ENCODE measurements around the gene GPR42.

The GPR42 gene

DNA sequence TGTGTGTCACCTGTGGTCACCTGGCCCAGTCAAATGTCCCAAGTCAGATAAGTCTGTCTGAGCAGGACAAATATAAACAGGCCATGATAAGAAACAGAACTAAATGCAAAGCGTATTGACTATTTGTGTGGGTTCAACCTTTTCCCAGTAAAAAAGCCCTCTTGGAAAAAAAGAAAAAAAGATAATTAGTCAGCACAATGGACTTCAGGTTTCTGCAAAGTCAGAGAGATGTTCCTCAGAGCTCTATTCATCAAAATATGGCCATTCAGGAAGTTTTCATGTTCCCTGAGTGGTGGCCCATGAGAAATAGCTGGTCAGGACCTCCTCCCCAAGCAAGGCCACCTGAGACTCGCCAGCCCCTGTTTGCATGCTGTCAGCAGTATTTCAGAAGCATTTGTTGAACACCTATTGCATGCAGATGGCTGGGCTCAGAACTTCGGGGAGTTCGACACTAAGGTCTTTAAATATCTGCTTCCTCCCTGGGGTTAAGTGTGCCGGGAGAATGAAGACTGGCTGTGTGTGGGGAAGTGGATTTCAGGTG is 9.9 kb upstream of the GPR42 start:
- Histone ChIP-seq H3K27me3 (ENCODE audit: insufficient read depth, low read depth) (peaks cover 4% of the 10 kb centered on the region; the same call in 1 of the 2 replicates), H3K4me3 (IDR thresholded peaks at IDR 0.05; ENCODE audit: insufficient read depth, low read depth, low read length) (no peak overlapping the region), H3K9ac (no peak overlapping the region), H2AFZ (ENCODE audit: low read depth) (no peak overlapping the region), H3K79me2 (ENCODE audit: insufficient read depth, low read depth) (no peaks in the 10 kb centered on the region), H4K20me1 (ENCODE audit: insufficient read depth) (no peaks in the 10 kb centered on the region), H3K4me1 (ENCODE audit: low read depth, poor library complexity, severe bottlenecking) (no peaks in the 10 kb centered on the region), H3K36me3 (ENCODE audit: insufficient read depth) (no peaks in the 10 kb centered on the region), H3K4me2 (no peak overlapping the region), H3K27ac (no peak overlapping the region)
- TF ChIP-seq, protein P1, sequence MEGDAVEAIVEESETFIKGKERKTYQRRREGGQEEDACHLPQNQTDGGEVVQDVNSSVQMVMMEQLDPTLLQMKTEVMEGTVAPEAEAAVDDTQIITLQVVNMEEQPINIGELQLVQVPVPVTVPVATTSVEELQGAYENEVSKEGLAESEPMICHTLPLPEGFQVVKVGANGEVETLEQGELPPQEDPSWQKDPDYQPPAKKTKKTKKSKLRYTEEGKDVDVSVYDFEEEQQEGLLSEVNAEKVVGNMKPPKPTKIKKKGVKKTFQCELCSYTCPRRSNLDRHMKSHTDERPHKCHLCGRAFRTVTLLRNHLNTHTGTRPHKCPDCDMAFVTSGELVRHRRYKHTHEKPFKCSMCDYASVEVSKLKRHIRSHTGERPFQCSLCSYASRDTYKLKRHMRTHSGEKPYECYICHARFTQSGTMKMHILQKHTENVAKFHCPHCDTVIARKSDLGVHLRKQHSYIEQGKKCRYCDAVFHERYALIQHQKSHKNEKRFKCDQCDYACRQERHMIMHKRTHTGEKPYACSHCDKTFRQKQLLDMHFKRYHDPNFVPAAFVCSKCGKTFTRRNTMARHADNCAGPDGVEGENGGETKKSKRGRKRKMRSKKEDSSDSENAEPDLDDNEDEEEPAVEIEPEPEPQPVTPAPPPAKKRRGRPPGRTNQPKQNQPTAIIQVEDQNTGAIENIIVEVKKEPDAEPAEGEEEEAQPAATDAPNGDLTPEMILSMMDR (conservative IDR thresholded peaks at IDR 0.05; ENCODE audit: low read depth, low read length) = no peak

DNA sequence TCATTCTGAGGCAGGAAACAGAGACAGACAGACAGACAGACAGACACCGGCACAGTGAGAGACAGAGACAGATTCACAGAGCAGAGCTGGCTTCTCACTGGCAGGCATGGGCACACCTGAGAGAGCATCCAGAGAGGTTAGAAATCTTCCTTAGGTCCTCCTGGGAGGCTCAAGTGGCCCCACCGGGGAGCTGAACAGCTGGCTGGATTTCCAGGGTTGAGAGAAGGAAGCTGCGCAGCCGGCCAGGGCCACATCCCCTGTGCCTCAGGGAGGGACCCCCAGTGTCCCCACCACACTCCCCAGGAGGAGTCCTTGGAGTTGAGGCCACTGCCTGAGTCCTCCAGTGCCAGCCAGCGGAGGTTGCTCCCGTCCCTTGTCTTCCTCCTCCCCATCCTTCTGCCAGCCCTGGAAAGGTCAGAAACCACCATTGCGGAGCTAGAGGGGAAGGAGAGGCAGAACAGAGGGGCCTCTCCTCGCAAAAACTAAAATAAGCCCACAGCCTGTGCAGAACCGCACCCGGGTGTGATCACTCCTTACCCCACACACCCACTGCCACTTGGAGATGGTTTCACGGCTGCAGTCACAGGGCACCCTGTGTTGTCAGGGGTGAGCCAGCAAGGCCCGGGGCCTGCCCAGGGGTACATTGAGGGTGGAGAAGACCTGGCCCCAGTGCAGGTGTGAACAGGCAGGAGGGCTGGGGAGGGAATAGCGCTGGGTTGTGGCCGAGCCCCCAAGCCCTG is 8.4 kb upstream of the GPR42 start:
- H3K4me2 ChIP-seq = no peak overlapping the region
- peaks cover 4% of the 10 kb centered on the region; the same call in 1 of the 2 replicates for H3K27me3 ChIP-seq (ENCODE audit: insufficient read depth, low read depth)
- no peaks in the 10 kb centered on the region for H3K4me1 ChIP-seq (ENCODE audit: low read depth, poor library complexity, severe bottlenecking)
- no peak overlapping the region for H2AFZ ChIP-seq (ENCODE audit: low read depth)
- no peak overlapping the region for H3K9ac ChIP-seq
- no peaks in the 10 kb centered on the region for H3K79me2 ChIP-seq (ENCODE audit: insufficient read depth, low read depth)
- no peaks in the 10 kb centered on the region for H4K20me1 ChIP-seq (ENCODE audit: insufficient read depth)
- no peak overlapping the region for H3K27ac ChIP-seq
- TF ChIP-seq, protein P1 (conservative IDR thresholded peaks at IDR 0.05; ENCODE audit: low read depth, low read length) = no peak
- H3K36me3 ChIP-seq (ENCODE audit: insufficient read depth) = no peaks in the 10 kb centered on the region
- no peak overlapping the region for H3K4me3 ChIP-seq (IDR thresholded peaks at IDR 0.05; ENCODE audit: insufficient read depth, low read depth, low read length)

DNA sequence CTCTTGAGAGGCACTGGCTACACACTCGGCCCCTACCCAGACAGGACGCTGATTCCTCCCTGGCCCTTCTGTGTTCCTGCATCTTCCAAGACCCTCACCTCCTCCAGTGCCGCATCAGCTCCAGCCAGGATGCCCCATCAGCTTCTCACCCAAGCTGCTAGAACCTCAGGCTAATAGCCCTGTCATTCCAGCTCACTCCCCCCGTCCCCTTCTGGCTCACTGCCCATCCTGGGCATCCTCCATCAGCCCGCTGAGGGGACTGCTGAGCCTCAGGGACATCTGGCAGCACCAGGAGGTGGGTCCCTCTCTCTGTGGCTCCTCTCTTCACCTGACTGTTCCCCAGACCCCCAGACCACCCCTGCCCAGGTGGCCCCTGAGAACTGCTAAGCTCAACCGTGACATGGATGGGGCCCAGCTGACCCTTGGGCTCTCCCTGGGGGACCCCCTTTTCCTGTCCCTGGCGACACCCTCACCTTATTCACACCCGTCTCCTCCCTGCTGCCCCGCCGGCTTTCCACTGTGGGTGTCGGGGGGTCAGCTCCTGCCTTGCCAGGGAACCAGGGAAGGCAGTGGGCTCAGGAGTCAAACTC is 7.8 kb upstream of the GPR42 start:
- H2AFZ ChIP-seq (ENCODE audit: low read depth) = no peak overlapping the region
- no peaks in the 10 kb centered on the region for H3K79me2 ChIP-seq (ENCODE audit: insufficient read depth, low read depth)
- no peaks in the 10 kb centered on the region for H4K20me1 ChIP-seq (ENCODE audit: insufficient read depth)
- no peak overlapping the region for H3K27ac ChIP-seq
- TF ChIP-seq, protein P1 (conservative IDR thresholded peaks at IDR 0.05; ENCODE audit: low read depth, low read length) = no peak
- peaks cover 2% of the 10 kb centered on the region; the same call in 1 of the 2 replicates for H3K27me3 ChIP-seq (ENCODE audit: insufficient read depth, low read depth)
- no peak overlapping the region for H3K9ac ChIP-seq
- no peaks in the 10 kb centered on the region for H3K36me3 ChIP-seq (ENCODE audit: insufficient read depth)
- no peaks in the 10 kb centered on the region for H3K4me1 ChIP-seq (ENCODE audit: low read depth, poor library complexity, severe bottlenecking)
- no peak overlapping the region for H3K4me2 ChIP-seq
- H3K4me3 ChIP-seq (IDR thresholded peaks at IDR 0.05; ENCODE audit: insufficient read depth, low read depth, low read length) = no peak overlapping the region

DNA sequence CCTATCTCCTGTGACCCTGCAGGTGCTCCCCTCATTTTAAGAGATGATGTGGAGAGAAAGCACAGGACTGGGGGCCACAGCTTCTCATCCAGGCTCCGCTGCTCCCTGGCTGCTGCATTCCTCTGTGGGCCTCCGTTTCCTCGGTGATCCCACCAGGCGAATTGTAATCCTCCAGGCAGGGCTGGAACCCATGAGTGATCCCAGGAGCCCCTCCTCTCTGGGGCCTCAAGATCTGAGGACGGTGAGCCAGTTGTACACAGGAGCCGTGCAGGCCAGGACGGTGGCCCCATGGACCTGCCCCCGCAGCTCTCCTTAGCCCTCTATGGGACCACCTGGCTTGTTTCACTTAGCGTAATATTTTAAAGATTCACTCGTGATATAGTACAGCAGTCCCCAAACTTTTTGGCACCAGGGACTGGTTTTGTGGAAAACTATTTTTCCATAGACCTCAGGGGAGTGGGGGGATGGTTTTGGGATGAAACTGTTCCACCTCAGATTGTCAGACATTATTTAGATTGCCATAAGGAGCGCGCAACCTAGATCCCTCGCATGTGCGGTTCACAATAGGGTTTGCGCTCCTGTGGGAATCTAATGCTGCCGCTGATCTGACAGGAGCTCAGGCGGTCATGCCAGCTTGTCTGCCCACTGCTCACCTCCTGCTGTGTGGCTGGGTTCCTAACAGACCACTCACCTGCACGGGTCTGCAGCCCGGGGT is 7.0 kb upstream of the GPR42 start:
- Histone ChIP-seq H3K36me3 (ENCODE audit: insufficient read depth) (no peaks in the 10 kb centered on the region), H4K20me1 (ENCODE audit: insufficient read depth) (no peaks in the 10 kb centered on the region), H3K79me2 (ENCODE audit: insufficient read depth, low read depth) (no peaks in the 10 kb centered on the region), H3K4me2 (no peak overlapping the region), H2AFZ (ENCODE audit: low read depth) (no peak overlapping the region), H3K4me1 (ENCODE audit: low read depth, poor library complexity, severe bottlenecking) (no peaks in the 10 kb centered on the region), H3K9ac (no peak overlapping the region), H3K27me3 (ENCODE audit: insufficient read depth, low read depth) (no peaks in the 10 kb centered on the region), H3K4me3 (IDR thresholded peaks at IDR 0.05; ENCODE audit: insufficient read depth, low read depth, low read length) (no peak overlapping the region), H3K27ac (no peak overlapping the region)
- TF ChIP-seq, protein P1 (conservative IDR thresholded peaks at IDR 0.05; ENCODE audit: low read depth, low read length) = no peak

All from KMS-11 (cell line).